G401.6 (cell line): ENCODE measurements around the gene GUCY2C.

ENCODE experiments used
- FAIRE-seq: peaks from 2 replicates; lab custom pipeline; 2012; peaks lifted over from hg19 to GRCh38; lab: Jason Lieb, UNC

GUCY2C gene

GRCh38 chr12:14681625-14682024, 14.8 kb downstream of the GUCY2C start:
- FAIRE-seq = no peak

GRCh38 chr12:14681190-14681589, 15.2 kb downstream of the GUCY2C start:
- FAIRE-seq = no peak

GRCh38 chr12:14678547-14679150, 17.8 kb downstream of the GUCY2C start:
- FAIRE-seq = no peak

- no peak for FAIRE-seq
These were observed 27.8 kb downstream of the GUCY2C start for GRCh38 chr12:14668591-14668990.

- no peak for FAIRE-seq
These were observed 30.7 kb downstream of the GUCY2C start for GRCh38 chr12:14665354-14666348.

GRCh38 chr12:14664434-14665023, 31.9 kb downstream of the GUCY2C start:
- peak; percentile 61 for FAIRE-seq

GRCh38 chr12:14663002-14663401, 33.4 kb downstream of the GUCY2C start:
- no peak for FAIRE-seq

- no peak for FAIRE-seq
These were observed 39.6 kb downstream of the GUCY2C start for GRCh38 chr12:14656846-14657245.

- FAIRE-seq = no peak
These were observed 41.1 kb downstream of the GUCY2C start for GRCh38 chr12:14655284-14655683.

- no peak for FAIRE-seq
These were observed 41.6 kb downstream of the GUCY2C start for GRCh38 chr12:14654842-14655241.

- FAIRE-seq = no peak
These were observed 42.0 kb downstream of the GUCY2C start for GRCh38 chr12:14654416-14654815.

- no peak for FAIRE-seq
These were observed 43.9 kb downstream of the GUCY2C start for GRCh38 chr12:14652483-14652882.

GRCh38 chr12:14651371-14651770, 45.0 kb downstream of the GUCY2C start:
- no peak for FAIRE-seq

- FAIRE-seq = no peak
These were observed 45.6 kb downstream of the GUCY2C start for GRCh38 chr12:14650789-14651188.

GRCh38 chr12:14647028-14647750, 49.2 kb downstream of the GUCY2C start:
- FAIRE-seq = no peak

- FAIRE-seq = no peak
These were observed 53.1 kb downstream of the GUCY2C start for GRCh38 chr12:14643251-14643650.

- no peak for FAIRE-seq
These were observed 58.3 kb downstream of the GUCY2C start for GRCh38 chr12:14638066-14638465.

GRCh38 chr12:14635776-14636175, 60.6 kb downstream of the GUCY2C start:
- no peak for FAIRE-seq

- FAIRE-seq = no peak
These were observed 65.6 kb downstream of the GUCY2C start for GRCh38 chr12:14630793-14631192.

- peak; percentile 76 for FAIRE-seq
These were observed 66.3 kb downstream of the GUCY2C start for GRCh38 chr12:14629832-14630710.

GRCh38 chr12:14628771-14629170, 67.6 kb downstream of the GUCY2C start:
- no peak for FAIRE-seq
